Caco-2 (cell line): ENCODE measurements around the gene NIPAL3. TPM values are rescaled to one million over a fixed set of nuclear protein-coding genes. Genes with fewer than 3 reads are reported as not detected.
"Not testable (repeated sequence)": the region's sequence is repeated elsewhere in the genome, so short reads cannot be mapped to it uniquely, and the experiment has no call there.

ENCODE experiments used
- BruUV-seq: library from RNA; stranded (reverse); fragments of 400-500 nt; replicated peaks from 2 replicates; lab custom pipeline; 2021; lab: Mats Ljungman, UMichigan
- CTCF ChIA-PET: fragments of 300-600 bp; sonication (Branson Sonifier 250); formaldehyde crosslinking; loops from one replicate; lab custom pipeline; 2022; ENCODE audit warnings: antibody characterized with exemption; lab: Charles Lee
- POLR2A ChIA-PET: fragments of 300-600 bp; sonication (Branson Sonifier 250); formaldehyde crosslinking; loops from one replicate; lab custom pipeline; 2022; ENCODE audit warnings: antibody characterized with exemption; lab: Charles Lee
- DNase-seq, 2 experiments: peaks; one replicate each; pipeline versions ENCODE4 v3.0.0 to v3.0.0-alpha.2; 2020 to 2022
- H3K27me3 ChIP-seq: replicated peaks from 2 replicates; pipeline ENCODE4 v1.6.0; 2011; ENCODE audit warnings: low read length; ENCODE audit not compliant: control insufficient read depth, insufficient read depth
- H3K36me3 ChIP-seq: 2 replicates; pipeline ENCODE4 v1.5.1; 2011; ENCODE audit warnings: low read length; ENCODE audit not compliant: control insufficient read depth, insufficient read depth
- H3K4me1 ChIP-seq: fragments of 250-450 bp; sonication (Bioruptor Pico); 2 replicates; pipeline ENCODE4 v1.5.1; 2020; ENCODE audit warnings: mild to moderate bottlenecking
- H3K4me3 ChIP-seq: 2 replicates; pipeline ENCODE4 v1.5.1; 2011; ENCODE audit warnings: low read depth, mild to moderate bottlenecking, control low read depth, low read length
- H3K9me3 ChIP-seq: fragments of 250-450 bp; sonication (Bioruptor Pico); 2 replicates; pipeline ENCODE4 v1.5.1; 2020; ENCODE audit warnings: mild to moderate bottlenecking, moderate library complexity
- H3K27ac Mint-ChIP-seq: one replicate; pipeline ENCODE4 v1.8.0; 2022; ENCODE audit warnings: mixed read lengths; ENCODE audit not compliant: unreplicated experiment
- H3K27me3 Mint-ChIP-seq: one replicate; pipeline ENCODE4 v1.8.0; 2022; ENCODE audit warnings: mixed read lengths; ENCODE audit not compliant: insufficient read depth, unreplicated experiment
- H3K36me3 Mint-ChIP-seq: one replicate; pipeline ENCODE4 v1.8.0; 2022; ENCODE audit warnings: mild to moderate bottlenecking, mixed read lengths; ENCODE audit not compliant: insufficient read depth, unreplicated experiment
- H3K4me1 Mint-ChIP-seq: one replicate; pipeline ENCODE4 v1.8.0; 2022; ENCODE audit warnings: low read depth, mixed read lengths; ENCODE audit not compliant: unreplicated experiment
- H3K4me3 Mint-ChIP-seq: one replicate; pipeline ENCODE4 v1.8.0; 2022; ENCODE audit warnings: mild to moderate bottlenecking, moderate library complexity, mixed read lengths; ENCODE audit not compliant: unreplicated experiment
- H3K9me3 Mint-ChIP-seq: one replicate; pipeline ENCODE4 v1.8.0; 2022; ENCODE audit warnings: mixed read lengths; ENCODE audit not compliant: unreplicated experiment
- CTCF ChIP-seq, 2 experiments: fragments of 200-600 bp in 1 of 2; IDR thresholded peaks; 1 replicate in 1 of 2; 2 replicates in 1 of 2; pipeline versions ENCODE4 v1.5.1 to v1.8.0; 2011 to 2022; ENCODE audit warnings: antibody characterized with exemption in 1 of 2, control low read depth in 1 of 2, inconsistent platforms in 1 of 2, low read depth in 1 of 2, low read length in 1 of 2, mild to moderate bottlenecking in 1 of 2, moderate library complexity in 1 of 2; ENCODE audit not compliant: insufficient read depth in 1 of 2, severe bottlenecking in 1 of 2, unreplicated experiment in 1 of 2
- intact Hi-C: fragments of 100-400 bp; cut with micrococcal nuclease; formaldehyde crosslinking; loops from one replicate; pipeline ENCODE4 v1.10.0; 2022; ENCODE audit not compliant: unreplicated experiment
- total RNA-seq: library from RNA; stranded (reverse); gene quantifications from 2 replicates; pipeline ENCODE4 v1.2.3, GENCODE V29; 2022

NIPAL3 gene
- total RNA-seq, 1 experiment from 2014 or later: 9.2 TPM

DNA sequence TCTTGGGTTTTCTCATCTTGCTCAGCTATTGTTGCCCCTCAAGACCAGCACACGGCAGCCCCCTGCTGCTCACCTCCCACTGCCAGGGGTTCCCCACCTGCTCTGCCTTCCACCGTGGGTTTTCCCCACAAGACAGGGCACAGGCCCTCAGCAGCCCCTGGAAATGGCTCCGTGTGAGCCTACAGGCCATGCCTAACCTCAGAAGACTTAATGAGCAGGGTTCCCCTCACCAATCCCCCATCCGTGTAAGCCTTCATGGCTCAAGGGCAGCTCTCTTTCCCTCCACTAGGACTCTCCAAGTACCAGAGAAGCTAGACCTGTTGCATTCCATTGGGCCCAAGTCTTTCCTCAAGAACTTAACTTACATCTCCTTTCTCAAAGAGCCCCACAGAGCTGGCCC, 68.6 kb downstream of the NIPAL3 start:
- CTCF ChIA-PET: interaction anchor here (0.7 kb wide), 1 partner anchor 103 kb away, joined by 3 read pairs; no protein-coding TSS in a partner anchor
- H3K4me3 Mint-ChIP-seq: no peak overlapping the region

GRCh38 chr1:24486331-24487065, 70.9 kb downstream of the NIPAL3 start:
- no peaks in the 10 kb centered on the region for H3K4me1 Mint-ChIP-seq
- no peaks in the 10 kb centered on the region for H3K27me3 Mint-ChIP-seq
- POLR2A ChIA-PET: no interaction called here
- no peaks in the 10 kb centered on the region for H3K9me3 Mint-ChIP-seq
- H3K4me1 ChIP-seq: no peaks in the 10 kb centered on the region
- no peaks in the 10 kb centered on the region for H3K36me3 ChIP-seq
- H3K4me3 Mint-ChIP-seq: no peak overlapping the region
- CTCF ChIA-PET: no interaction called here
- BruUV-seq: no TSS peak
- no peaks in the 10 kb centered on the region for H3K36me3 Mint-ChIP-seq
- H3K27ac Mint-ChIP-seq: no peak overlapping the region
- intact Hi-C loops: no loop called here
- TF ChIP-seq CTCF (IDR thresholded peaks at IDR 0.05; ENCODE audit: insufficient read depth in 1 of 2, low read depth in 1 of 2, low read length in 1 of 2, severe bottlenecking in 1 of 2, unreplicated experiment in 1 of 2): no peak
- H3K27me3 ChIP-seq: no peaks in the 10 kb centered on the region
- no peak for DNase-seq
- no peaks in the 10 kb centered on the region for H3K9me3 ChIP-seq
- no peak overlapping the region for H3K4me3 ChIP-seq

More for the DNA sequence above, 68.6 kb downstream of the NIPAL3 start:
- Mint-ChIP-seq H3K36me3 (no peaks in the 10 kb centered on the region), H3K27me3 (no peaks in the 10 kb centered on the region), H3K9me3 (no peaks in the 10 kb centered on the region), H3K27ac (no peak overlapping the region), H3K4me1 (no peaks in the 10 kb centered on the region)
- POLR2A ChIA-PET: no interaction called here
- no TSS peak for BruUV-seq
- no peak for DNase-seq
- TF ChIP-seq CTCF (IDR thresholded peaks at IDR 0.05; ENCODE audit: insufficient read depth in 1 of 2, low read depth in 1 of 2, low read length in 1 of 2, severe bottlenecking in 1 of 2, unreplicated experiment in 1 of 2): no peak
- intact Hi-C loops: no loop called here
- Histone ChIP-seq H3K36me3 (no peaks in the 10 kb centered on the region), H3K9me3 (no peaks in the 10 kb centered on the region), H3K4me1 (no peaks in the 10 kb centered on the region), H3K27me3 (no peaks in the 10 kb centered on the region), H3K4me3 (no peak overlapping the region)

- BruUV-seq: no TSS peak
- no peaks in the 10 kb centered on the region for H3K9me3 ChIP-seq
- no peaks in the 10 kb centered on the region for H3K27me3 ChIP-seq
- Mint-ChIP-seq H3K27me3 (no peaks in the 10 kb centered on the region), H3K4me1 (no peaks in the 10 kb centered on the region), H3K4me3 (no peak overlapping the region), H3K27ac (no peak overlapping the region), H3K9me3 (no peaks in the 10 kb centered on the region), H3K36me3 (no peaks in the 10 kb centered on the region)
- H3K4me1 ChIP-seq: no peaks in the 10 kb centered on the region
- TF ChIP-seq CTCF (IDR thresholded peaks at IDR 0.05; ENCODE audit: insufficient read depth in 1 of 2, low read depth in 1 of 2, low read length in 1 of 2, severe bottlenecking in 1 of 2, unreplicated experiment in 1 of 2): no peak
- ChIA-PET CTCF (no interaction called here), POLR2A (no interaction called here)
- intact Hi-C loops: no loop called here
- no peak overlapping the region for H3K4me3 ChIP-seq
- no peaks in the 10 kb centered on the region for H3K36me3 ChIP-seq
- DNase-seq: no peak
Measured at GRCh38 chr1:24487455-24487854, 71.9 kb downstream of the NIPAL3 start.

DNA sequence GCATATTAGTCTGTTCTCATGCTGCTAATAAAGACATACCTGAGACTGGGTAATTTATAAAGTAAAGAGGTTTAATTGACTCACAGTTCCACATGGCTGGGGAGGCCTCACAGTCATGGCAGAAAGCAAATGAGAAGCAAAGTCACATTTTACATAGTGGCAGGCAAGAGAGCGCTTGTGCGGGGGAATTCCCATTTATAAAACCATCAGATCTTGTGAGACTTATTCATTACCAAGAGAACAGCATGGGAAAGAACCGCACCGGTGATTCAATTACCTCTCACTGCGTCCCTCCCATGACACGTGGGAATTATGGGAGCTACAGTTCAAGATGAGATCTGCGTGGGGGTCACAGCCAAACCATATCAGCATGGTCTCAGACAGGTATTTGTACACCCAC, 72.6 kb downstream of the NIPAL3 start:
- H3K36me3 ChIP-seq, H3K27ac Mint-ChIP-seq, CTCF ChIA-PET, POLR2A ChIA-PET, H3K4me3 ChIP-seq, H3K4me3 Mint-ChIP-seq, H3K27me3 Mint-ChIP-seq, H3K4me1 Mint-ChIP-seq, H3K4me1 ChIP-seq, H3K27me3 ChIP-seq, BruUV-seq, H3K36me3 Mint-ChIP-seq, H3K9me3 Mint-ChIP-seq, DNase-seq, intact Hi-C loops, H3K9me3 ChIP-seq: not testable (repeated sequence)
